HUDEP-2 (cell line): ENCODE results near the gene HYI.
"Not testable (repeated sequence)": the region's sequence is repeated elsewhere in the genome, so short reads cannot be mapped to it uniquely, and the experiment has no call there.

Experiments used
- DNase-seq, 76 experiments: peaks; one replicate each; lab custom pipeline; 2025; ENCODE audit not compliant: unreplicated experiment in 76 of 76; lab: John Stamatoyannopoulos, UW

HYI gene

DNA sequence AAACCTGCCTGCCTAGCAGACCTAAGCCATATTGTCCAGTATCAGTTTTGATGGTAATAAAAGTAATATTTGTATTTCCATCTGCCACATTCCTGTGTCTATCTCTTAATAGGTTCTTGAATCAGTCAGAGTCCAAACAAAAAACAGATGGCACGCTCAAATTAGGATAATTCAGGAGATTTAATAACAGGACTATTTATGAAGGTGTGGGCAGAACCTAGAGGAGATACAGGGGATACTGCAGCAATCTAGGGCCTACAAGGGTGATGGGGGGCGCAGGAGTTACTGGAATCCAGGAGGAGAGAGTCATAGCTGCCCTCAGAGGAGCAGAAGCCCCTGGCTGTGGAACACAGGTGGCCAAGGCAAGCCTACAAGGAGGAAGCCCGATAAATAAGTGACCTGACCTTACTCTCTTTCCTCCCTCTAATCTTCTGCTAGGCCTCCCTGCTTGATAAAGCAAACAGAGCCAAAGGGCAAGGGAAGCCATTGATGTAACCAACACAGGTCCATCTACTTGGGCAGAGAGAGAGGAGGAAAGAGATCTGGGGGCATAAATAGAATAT lies 11.9 kb upstream of the HYI start:
- no peak for DNase-seq

DNA sequence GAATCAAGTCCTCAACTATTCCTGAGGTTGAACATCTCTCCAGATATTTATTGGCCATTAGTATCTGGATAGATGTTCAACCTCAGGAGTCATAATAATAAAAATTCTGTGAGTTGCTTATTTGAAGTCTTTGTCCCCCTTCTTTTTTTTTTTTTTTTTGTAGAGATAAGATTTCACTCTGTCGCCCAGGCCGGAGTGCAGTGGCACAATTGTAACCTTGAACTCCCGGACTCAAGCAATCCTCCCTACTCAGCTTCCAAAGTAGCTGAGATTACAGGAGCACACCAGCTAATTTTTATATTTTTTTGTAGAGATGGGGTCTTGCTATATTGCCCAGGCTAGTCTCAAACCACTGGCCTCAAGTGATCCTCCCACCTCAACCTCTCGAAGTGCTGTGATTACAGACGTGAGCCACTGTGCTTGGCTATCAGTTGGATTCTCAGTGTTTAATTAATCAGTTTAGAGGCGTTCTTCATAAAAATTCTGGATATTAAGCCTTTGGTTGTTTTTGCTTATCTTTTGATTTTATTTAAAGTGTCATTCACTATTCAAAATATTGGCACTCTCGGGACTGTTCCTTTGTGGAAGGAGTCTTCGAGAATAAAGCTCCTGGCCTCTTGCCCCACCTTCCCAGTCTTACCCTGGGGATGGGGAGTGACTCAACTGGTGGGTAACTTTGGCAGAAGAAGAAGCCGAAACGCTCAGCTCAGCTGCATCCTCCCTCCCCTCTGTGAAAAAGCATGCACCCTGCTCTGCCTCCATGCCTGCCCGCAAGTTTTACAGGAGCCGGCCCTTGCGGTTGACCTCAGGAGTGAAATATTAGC lies 11.2 kb upstream of the HYI start:
- no peak for DNase-seq

- DNase-seq = peak in 1 of 76 experiments; percentile 18
Measured at GRCh38 chr1:43463479-43463878, 9.7 kb upstream of the HYI start.

GRCh38 chr1:43460988-43461693 lies 7.4 kb upstream of the HYI start:
- no peak for DNase-seq

- DNase-seq = not testable (repeated sequence)
Measured at GRCh38 chr1:43458379-43458778, 4.6 kb upstream of the HYI start.

DNA sequence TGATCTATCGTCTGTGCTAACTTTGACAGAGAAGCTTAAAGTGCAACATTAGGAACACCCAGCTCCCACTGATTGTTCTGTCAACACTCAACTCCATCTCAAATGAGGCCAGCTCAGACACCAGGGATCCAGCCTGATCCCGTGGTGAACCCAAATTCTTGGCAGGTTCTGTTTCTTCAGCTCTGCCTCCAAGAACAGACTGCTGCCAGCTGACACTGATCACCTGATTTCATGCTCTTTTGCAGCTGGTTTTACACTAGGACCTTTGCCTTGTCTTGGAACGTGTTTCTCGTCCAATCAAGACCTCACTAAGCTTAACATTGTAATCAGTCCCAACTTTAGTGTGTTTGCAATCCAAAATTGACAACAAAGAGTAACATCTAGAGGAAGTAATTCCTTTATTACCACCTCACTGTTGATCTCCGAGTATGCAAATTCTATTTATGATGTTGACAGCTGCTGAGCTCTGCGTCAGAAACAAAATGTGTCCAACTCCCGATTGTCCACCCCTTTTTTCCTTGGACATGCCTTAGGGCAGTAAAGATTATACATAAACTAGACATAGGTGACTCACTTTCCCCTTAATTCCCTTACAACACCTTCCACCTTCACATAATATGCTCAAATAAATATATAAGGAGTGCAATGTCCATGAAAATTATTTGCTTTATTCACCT lies 1.6 kb upstream of the HYI start:
- DNase-seq = no peak

DNA sequence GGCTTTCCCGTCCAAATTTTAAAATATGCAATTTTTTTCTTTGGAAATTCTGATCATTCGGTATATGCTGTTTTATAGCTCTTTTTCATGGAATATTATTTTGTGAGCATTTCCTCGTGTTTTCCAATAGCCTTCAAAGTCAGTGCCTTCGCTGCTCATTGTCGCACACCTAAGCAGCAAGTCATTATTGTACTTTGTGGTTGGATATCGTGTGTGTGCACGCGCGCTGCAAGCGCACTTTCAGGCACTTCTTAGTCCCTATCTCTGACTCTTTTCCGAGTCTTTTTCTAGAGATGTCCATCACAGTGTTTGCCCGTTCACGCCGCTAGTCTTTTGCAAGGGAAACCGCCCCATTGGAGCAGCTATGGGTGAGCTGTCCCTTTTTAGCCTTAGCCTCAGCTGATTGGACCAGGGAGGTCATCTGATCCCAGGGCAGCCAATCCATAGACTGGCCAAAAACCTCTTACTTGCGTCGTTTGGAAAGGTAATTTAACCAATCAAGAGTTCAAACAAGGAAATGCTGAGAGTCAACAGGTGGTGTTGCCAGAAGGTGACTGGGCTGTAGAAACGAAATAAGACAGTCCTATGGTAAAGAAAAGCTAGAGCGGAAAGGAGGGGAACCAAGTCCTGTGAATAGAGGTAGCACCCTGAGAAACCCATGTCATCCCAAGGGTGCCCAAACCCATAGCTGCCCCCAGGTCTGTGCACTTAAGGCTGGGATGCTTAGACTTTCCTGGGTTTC lies 710 bp upstream of the HYI start:
- peak in 62 of 76 experiments; percentile 8 to 76 (median 43) for DNase-seq

DNA sequence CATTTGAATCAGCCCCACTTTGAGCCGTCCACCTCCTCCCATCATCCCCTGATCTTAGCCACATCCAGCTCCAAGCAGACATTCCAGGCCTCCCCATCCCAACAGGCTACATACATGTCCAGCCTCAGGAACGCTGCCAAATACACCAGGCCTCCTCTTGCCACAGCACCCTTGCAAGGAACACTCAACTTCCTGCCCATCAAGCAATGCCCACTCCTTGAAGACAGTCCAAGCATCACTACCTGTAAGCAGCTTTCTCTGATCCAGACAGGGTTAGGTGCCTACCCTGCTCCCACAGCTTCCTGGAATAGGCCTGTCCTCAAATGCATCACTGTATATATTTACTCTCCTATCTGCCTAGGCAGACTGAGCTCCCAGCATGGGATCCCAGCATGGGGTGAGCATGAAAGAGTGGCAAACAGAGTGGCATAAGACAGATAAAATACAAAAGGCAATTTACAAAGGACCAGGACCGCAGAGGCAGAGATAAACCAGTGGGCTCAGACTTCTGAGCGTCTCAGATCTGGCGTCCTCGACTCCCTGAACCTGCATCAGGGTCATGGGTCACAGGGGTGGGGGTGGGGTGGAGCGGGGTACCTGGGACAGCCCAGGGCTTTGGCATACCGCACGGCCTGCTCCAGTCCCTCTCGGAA lies 816 bp downstream of the HYI start:
- DNase-seq = peak in 30 of 76 experiments; percentile 2 to 82 (median 32)

GRCh38 chr1:43451701-43452532 lies 1.8 kb downstream of the HYI start:
- DNase-seq = no peak

- no peak for DNase-seq
Measured at GRCh38 chr1:43451157-43451591, 2.6 kb downstream of the HYI start.

GRCh38 chr1:43450251-43450941 lies 3.3 kb downstream of the HYI start:
- DNase-seq = no peak

GRCh38 chr1:43449708-43450069 lies 4.0 kb downstream of the HYI start:
- no peak for DNase-seq

- no peak for DNase-seq
Measured at GRCh38 chr1:43448955-43449707, 4.6 kb downstream of the HYI start.

DNA sequence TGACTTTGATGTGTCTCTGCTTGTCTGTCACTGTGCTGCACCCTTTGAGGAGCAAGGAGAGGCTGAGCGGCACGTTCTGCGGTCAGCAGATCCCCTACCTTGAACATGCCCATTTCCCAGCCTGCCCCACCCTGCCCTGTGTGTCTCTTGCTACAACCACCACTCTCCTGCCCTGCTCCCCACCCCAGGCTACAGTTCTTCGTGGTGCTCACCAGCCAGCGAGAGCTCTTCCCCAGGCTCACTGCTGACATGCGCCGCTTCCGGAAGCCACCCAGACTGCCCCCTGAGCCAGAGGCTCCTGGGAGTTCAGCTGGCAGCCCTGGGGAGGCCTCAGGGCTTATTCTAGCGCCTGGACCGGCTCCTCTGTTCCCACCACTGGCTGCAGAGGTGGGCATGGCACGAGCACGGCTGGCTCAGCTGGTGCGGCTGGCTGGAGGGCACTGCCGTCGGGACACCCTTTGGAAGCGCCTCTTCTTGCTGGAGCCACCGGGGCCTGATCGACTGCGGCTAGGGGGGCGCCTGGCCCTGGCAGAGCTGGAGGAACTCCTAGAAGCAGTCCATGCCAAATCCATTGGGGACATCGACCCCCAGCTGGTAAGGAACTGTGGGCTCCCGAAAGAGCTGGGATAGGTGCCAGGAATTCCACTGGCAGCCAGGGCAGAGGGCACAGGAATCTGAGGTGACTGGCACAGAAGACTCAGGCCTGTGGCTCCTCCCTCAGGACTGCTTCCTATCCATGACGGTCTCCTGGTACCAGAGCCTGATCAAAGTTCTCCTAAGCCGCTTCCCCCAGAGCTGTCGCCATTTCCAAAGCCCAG lies 5.6 kb downstream of the HYI start:
- DNase-seq = no peak

DNA sequence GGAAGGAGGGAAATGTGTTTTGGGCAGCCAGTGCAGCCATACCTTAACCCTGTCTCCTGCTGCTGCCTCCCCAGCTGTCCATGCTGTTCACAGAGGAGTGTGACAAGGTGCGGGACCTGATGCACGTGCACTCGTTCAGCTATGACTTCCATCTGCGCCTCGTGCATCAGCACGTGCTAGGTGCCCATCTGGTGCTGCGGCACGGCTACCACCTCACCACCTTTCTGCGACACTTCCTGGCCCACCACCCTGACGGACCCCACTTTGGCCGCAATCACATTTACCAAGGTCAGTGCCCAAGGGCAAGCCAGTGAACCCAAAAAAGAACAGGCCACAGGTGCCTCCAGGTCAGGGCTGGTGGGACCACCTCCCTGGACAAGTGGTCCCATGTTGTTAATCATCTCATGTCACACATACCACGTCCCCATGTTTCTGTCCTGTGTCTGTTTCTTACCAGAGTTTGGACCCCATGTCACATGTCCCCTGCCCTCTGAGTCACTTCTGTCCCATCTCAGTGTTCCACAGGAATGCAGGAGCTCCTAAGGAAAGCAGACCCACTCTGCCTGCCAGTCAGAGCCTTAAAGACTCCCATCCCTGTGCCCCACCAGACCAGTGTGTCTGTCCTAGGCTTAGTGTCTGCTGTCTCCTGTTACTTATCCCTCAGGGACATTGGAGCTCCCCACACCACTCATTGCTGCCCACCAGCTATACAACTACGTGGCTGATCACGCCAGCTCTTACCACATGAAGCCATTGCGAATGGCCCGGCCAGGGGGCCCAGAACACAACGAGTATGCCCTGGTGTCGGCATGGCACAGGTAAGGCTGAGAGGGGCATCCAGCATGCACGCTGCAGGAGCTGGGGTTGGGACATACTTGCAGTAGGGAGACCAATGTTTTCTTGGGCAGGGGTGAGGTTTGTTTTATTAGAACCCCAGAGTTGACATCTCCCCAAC lies 6.6 kb downstream of the HYI start:
- no peak for DNase-seq

- DNase-seq = no peak
Measured at GRCh38 chr1:43446388-43446740, 7.4 kb downstream of the HYI start.
